Measurements from ENCODE around the gene TACR1. TPM values are rescaled to one million over a fixed set of nuclear protein-coding genes. Genes with fewer than 3 reads are reported as not detected.
"Not testable (repeated sequence)": the region's sequence is repeated elsewhere in the genome, so short reads cannot be mapped to it uniquely, and the experiment has no call there.

TACR1 gene
- total RNA-seq = not detected in 2 replicates

- intact Hi-C loops (cut with micrococcal nuclease) = loop anchor here (1.0 to 5.0 kb wide), 5 partner anchors 205 to 428 kb away; no protein-coding TSS in a partner anchor
- Mint-ChIP-seq H3K27me3 (peaks cover 61% of the 10 kb centered on the region), H3K9me3 (no peaks in the 10 kb centered on the region), H3K27ac (no peak within 1 kb of the TSS), H3K4me1 (peaks cover 20% of the 10 kb centered on the region), H3K4me3 (peak within 1 kb of the TSS; percentile 81), H3K36me3 (ENCODE audit: low read depth) (no peaks in the 10 kb centered on the region)
- peak; percentile 55 for DNase-seq
- ChIA-PET POLR2A (interaction anchor here (0.6 to 1.7 kb wide), 2 partner anchors 67 to 206 kb away, joined by 3 read pairs; no protein-coding TSS in a partner anchor), CTCF (interaction anchor here (0.6 to 2.2 kb wide), 20 partner anchors 10 to 477 kb away, joined by 3 to 44 read pairs (median 3); no protein-coding TSS in a partner anchor)
- TF ChIP-seq CTCF (IDR thresholded peaks at IDR 0.05) = peak; percentile 43
- ATAC-seq (ENCODE audit: low read depth) = peak; percentile 79
These were observed at the start of gene TACR1 for GRCh38 chr2:75199428-75200011. TSS of gene TACR1 (minus strand) at chr2:75199520. CDS start at chr2:75198934, 586 bp downstream.

- ATAC-seq (ENCODE audit: low read depth); CTCF ChIA-PET; H3K27me3 Mint-ChIP-seq; POLR2A ChIA-PET; H3K4me1 Mint-ChIP-seq; DNase-seq; H3K27ac Mint-ChIP-seq; intact Hi-C loops (cut with micrococcal nuclease); H3K4me3 Mint-ChIP-seq; H3K36me3 Mint-ChIP-seq (ENCODE audit: low read depth): not testable (repeated sequence)
- H3K9me3 Mint-ChIP-seq = peaks cover 25% of the 10 kb centered on the region
These were observed 49.3 kb upstream of the TACR1 start for GRCh38 chr2:75248581-75248980.

GRCh38 chr2:75246441-75247167, 47.3 kb upstream of the TACR1 start:
- no peak overlapping the region for H3K27ac Mint-ChIP-seq
- CTCF ChIA-PET = no interaction called here
- no peaks in the 10 kb centered on the region for H3K4me1 Mint-ChIP-seq
- intact Hi-C loops (cut with micrococcal nuclease) = no loop called here
- no peaks in the 10 kb centered on the region for H3K27me3 Mint-ChIP-seq
- TF ChIP-seq CTCF (IDR thresholded peaks at IDR 0.05) = no peak
- POLR2A ChIA-PET = no interaction called here
- peaks cover 30% of the 10 kb centered on the region for H3K9me3 Mint-ChIP-seq
- ATAC-seq (ENCODE audit: low read depth) (no peak), DNase-seq (no peak)
- H3K36me3 Mint-ChIP-seq (ENCODE audit: low read depth) = peaks cover 6% of the 10 kb centered on the region
- H3K4me3 Mint-ChIP-seq = no peak overlapping the region

- no peak overlapping the region for H3K4me3 Mint-ChIP-seq
- H3K27ac Mint-ChIP-seq = no peak overlapping the region
- no peaks in the 10 kb centered on the region for H3K4me1 Mint-ChIP-seq
- no peak for TF ChIP-seq CTCF (IDR thresholded peaks at IDR 0.05)
- ATAC-seq (ENCODE audit: low read depth) = no peak
- intact Hi-C loops (cut with micrococcal nuclease) = loop anchor here (5.0 kb wide), 1 partner anchor 326 kb away; no protein-coding TSS in a partner anchor
- no peak for DNase-seq
- POLR2A ChIA-PET = no interaction called here
- CTCF ChIA-PET = no interaction called here
- H3K9me3 Mint-ChIP-seq = peaks cover 21% of the 10 kb centered on the region
- no peaks in the 10 kb centered on the region for H3K27me3 Mint-ChIP-seq
- H3K36me3 Mint-ChIP-seq (ENCODE audit: low read depth) = no peaks in the 10 kb centered on the region
These were observed 43.9 kb upstream of the TACR1 start for GRCh38 chr2:75243219-75243618.

- H3K27me3 Mint-ChIP-seq = no peaks in the 10 kb centered on the region
- no peak overlapping the region for H3K4me3 Mint-ChIP-seq
- H3K27ac Mint-ChIP-seq = no peak overlapping the region
- peaks cover 18% of the 10 kb centered on the region for H3K9me3 Mint-ChIP-seq
- ChIA-PET CTCF (interaction anchor here (1.1 kb wide), 1 partner anchor 323 kb away, joined by 3 read pairs; no protein-coding TSS in a partner anchor), POLR2A (no interaction called here)
- H3K4me1 Mint-ChIP-seq = no peaks in the 10 kb centered on the region
- DNase-seq (no peak), ATAC-seq (ENCODE audit: low read depth) (no peak)
- TF ChIP-seq CTCF (IDR thresholded peaks at IDR 0.05) = no peak
- H3K36me3 Mint-ChIP-seq (ENCODE audit: low read depth) = no peaks in the 10 kb centered on the region
- intact Hi-C loops (cut with micrococcal nuclease) = loop anchor here (5.0 kb wide), 1 partner anchor 324 kb away; no protein-coding TSS in a partner anchor
These were observed 42.4 kb upstream of the TACR1 start for GRCh38 chr2:75241696-75242095.

Measured in activated B cell treated with CpG ODN at 0.5 μM for 24 hours (primary cell).